Chondrocyte (in vitro differentiated cells): Measurements from ENCODE around the gene PNLIP. TPM values are rescaled to one million over a fixed set of nuclear protein-coding genes. Genes with fewer than 3 reads are reported as not detected.

ENCODE experiments used
- DNase-seq: peaks from one replicate; pipeline ENCODE4 v3.0.0; 2021; ENCODE audit warnings: mixed read lengths, low spot score
- H3K27ac Mint-ChIP-seq: one replicate; pipeline ENCODE4 v1.8.0; 2021; ENCODE audit warnings: mild to moderate bottlenecking, moderate library complexity, mixed read lengths; ENCODE audit not compliant: unreplicated experiment
- H3K27me3 Mint-ChIP-seq: 2 replicates; pipeline ENCODE4 v1.8.0; 2021; ENCODE audit warnings: low read depth, mixed read lengths
- H3K36me3 Mint-ChIP-seq: 2 replicates; pipeline ENCODE4 v1.8.0; 2021; ENCODE audit warnings: low read depth, mixed read lengths
- H3K4me1 Mint-ChIP-seq: 2 replicates; pipeline ENCODE4 v1.8.0; 2021; ENCODE audit warnings: low read depth, mild to moderate bottlenecking, mixed read lengths
- H3K4me3 Mint-ChIP-seq: one replicate; pipeline ENCODE4 v1.8.0; 2021; ENCODE audit warnings: mild to moderate bottlenecking, moderate library complexity, mixed read lengths; ENCODE audit not compliant: unreplicated experiment
- H3K9me3 Mint-ChIP-seq: 2 replicates; pipeline ENCODE4 v1.8.0; 2021; ENCODE audit warnings: low read depth, mixed read lengths
- total RNA-seq: library from RNA; stranded (reverse); gene quantifications from 3 replicates; pipeline ENCODE4 v1.2.1, GENCODE V29; 2021
- TF ChIP-seq, protein P1 (sequence below): fragments of 200-600 bp; sonication (generic); IDR thresholded peaks from 2 replicates; pipeline ENCODE4 v1.5.0; 2021; ENCODE audit warnings: antibody characterized with exemption, mild to moderate bottlenecking, moderate library complexity

Gene PNLIP
- total RNA-seq, 1 donor from 2014 or later = not detected

DNA sequence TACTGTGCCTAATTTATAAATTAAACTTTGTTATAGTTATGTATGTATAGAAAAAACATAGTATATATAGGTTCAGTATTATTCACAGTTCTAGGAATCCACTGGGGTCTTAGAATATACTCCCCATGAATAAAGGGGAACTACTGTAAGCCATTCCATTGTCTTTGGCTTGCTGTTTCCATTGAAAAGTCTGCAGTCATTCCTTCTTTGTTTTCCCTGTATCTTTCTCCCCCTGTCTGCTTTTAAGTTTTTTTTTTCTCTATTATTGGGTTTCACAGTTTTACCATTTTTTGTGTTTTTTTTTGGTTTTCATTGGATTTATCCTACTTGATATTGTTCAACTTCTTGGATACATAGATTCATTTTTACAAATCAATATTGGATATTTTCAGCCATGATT is 6.7 kb upstream of the PNLIP start:
- H3K36me3 Mint-ChIP-seq = no peaks in the 10 kb centered on the region

DNA sequence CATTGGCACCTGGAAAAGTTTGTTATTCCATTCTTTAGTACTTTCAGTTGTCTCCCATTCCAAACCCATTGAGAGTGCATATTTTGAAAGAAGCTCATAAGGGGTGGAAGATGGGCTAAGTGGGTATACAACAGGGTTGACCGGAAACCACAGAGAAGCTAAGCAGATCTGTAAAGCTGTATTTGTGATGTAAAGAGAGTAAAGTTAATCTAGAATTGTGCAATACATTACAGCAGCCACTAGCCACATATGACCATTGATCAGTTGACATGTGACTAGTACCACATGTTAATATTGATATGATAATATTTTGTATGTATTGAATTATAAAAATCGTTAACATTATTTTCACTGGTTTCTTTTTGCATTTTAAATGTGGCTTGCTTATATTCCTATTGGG is 4.9 kb upstream of the PNLIP start:
- Mint-ChIP-seq H3K4me3 (no peak overlapping the region), H3K27me3 (peaks cover 3% of the 10 kb centered on the region), H3K27ac (no peak overlapping the region), H3K36me3 (no peaks in the 10 kb centered on the region), H3K9me3 (peaks cover 13% of the 10 kb centered on the region), H3K4me1 (no peaks in the 10 kb centered on the region)
- DNase-seq = no peak
- TF ChIP-seq, protein P1, sequence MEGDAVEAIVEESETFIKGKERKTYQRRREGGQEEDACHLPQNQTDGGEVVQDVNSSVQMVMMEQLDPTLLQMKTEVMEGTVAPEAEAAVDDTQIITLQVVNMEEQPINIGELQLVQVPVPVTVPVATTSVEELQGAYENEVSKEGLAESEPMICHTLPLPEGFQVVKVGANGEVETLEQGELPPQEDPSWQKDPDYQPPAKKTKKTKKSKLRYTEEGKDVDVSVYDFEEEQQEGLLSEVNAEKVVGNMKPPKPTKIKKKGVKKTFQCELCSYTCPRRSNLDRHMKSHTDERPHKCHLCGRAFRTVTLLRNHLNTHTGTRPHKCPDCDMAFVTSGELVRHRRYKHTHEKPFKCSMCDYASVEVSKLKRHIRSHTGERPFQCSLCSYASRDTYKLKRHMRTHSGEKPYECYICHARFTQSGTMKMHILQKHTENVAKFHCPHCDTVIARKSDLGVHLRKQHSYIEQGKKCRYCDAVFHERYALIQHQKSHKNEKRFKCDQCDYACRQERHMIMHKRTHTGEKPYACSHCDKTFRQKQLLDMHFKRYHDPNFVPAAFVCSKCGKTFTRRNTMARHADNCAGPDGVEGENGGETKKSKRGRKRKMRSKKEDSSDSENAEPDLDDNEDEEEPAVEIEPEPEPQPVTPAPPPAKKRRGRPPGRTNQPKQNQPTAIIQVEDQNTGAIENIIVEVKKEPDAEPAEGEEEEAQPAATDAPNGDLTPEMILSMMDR = no peak

More for the DNA sequence above, 6.7 kb upstream of the PNLIP start:
- peaks cover 3% of the 10 kb centered on the region for H3K27me3 Mint-ChIP-seq
- no peak overlapping the region for H3K4me3 Mint-ChIP-seq
- H3K9me3 Mint-ChIP-seq = peaks cover 16% of the 10 kb centered on the region
- no peak for DNase-seq
- TF ChIP-seq, protein P1 = no peak
- H3K27ac Mint-ChIP-seq = no peak overlapping the region
- no peaks in the 10 kb centered on the region for H3K4me1 Mint-ChIP-seq

DNA sequence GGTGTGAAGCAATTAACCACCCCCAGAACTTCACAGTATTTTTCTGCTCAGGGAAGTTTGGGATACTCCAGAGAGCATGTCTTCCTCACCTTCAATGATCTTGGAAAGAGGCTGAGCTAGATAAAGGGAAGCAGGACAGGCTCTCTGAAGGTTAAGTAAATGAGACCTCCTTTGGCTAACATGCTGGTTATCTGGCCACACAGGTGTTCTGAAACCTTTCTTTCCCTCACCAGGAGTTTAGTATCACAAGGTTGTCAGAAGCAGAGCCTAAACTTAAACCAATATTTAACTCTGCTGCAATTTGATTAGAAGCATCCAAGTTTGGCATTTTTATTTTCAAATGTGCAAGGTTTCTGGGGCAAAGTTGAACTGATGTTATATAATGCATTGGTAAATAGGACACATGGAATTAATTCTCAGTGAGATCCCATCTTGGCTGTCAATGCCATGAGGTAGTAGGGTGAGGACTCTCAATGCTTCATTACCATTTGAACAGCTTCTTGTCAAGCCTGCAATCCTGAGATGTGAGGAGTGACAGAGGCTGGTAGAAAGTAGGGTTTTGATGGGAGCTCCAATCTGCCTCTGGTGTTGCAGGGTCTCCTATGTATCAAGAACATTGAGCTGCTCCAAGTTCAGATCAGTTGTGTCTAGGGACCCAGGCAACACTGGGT is 3.6 kb upstream of the PNLIP start:
- H3K4me3 Mint-ChIP-seq = no peak overlapping the region
- no peaks in the 10 kb centered on the region for H3K4me1 Mint-ChIP-seq
- DNase-seq = no peak
- H3K36me3 Mint-ChIP-seq = no peaks in the 10 kb centered on the region
- H3K27me3 Mint-ChIP-seq = peaks cover 4% of the 10 kb centered on the region
- TF ChIP-seq, protein P1 = no peak
- H3K27ac Mint-ChIP-seq = no peak overlapping the region
- peaks cover 9% of the 10 kb centered on the region for H3K9me3 Mint-ChIP-seq

DNA sequence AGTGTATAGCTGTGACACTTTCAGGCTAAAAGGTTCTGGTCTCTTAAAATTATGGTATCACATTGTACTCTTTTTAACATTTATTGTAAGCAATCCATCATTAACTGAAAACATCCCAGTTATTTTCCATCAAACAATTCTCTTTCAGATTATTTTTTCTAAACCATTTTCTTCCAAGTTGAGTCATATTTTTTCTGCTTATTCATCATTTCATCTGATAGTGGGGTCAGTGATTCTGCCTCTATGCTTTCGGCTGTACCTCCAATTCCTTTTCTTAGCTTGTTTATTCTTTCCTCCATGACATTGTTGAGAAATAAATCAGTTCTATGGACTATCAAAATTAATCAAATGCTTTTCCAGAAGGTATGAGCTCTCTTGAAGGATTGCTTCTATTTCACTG is 609 bp upstream of the PNLIP start:
- no peak for DNase-seq
- Mint-ChIP-seq H3K4me1 (no peaks in the 10 kb centered on the region), H3K27ac (no peak overlapping the region), H3K9me3 (no peaks in the 10 kb centered on the region), H3K36me3 (no peaks in the 10 kb centered on the region), H3K27me3 (peaks cover 2% of the 10 kb centered on the region), H3K4me3 (no peak overlapping the region)
- TF ChIP-seq, protein P1 = no peak

DNA sequence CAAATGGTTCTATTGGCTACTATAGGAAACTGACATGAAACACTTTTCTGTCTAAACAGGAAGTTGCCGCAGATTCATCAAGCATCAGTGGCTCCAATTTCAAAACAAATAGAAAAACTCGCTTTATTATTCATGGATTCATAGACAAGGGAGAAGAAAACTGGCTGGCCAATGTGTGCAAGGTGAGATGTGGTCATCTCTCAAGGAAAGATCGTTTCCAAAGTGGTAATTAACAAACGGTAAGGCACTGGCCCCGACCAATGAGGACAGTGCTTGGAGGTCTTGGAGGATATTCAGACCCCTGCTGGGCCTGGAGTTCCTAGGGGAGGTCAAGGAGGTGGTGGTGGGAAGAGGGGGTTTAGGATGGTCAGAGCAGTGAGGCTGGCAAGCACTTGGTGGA is 2.6 kb downstream of the PNLIP start:
- Mint-ChIP-seq H3K36me3 (no peaks in the 10 kb centered on the region), H3K4me3 (no peak overlapping the region), H3K27me3 (peaks cover 1% of the 10 kb centered on the region), H3K4me1 (no peaks in the 10 kb centered on the region), H3K27ac (no peak overlapping the region), H3K9me3 (no peaks in the 10 kb centered on the region)
- no peak for DNase-seq
- TF ChIP-seq, protein P1 = no peak
